K562 (cell line): ENCODE data around the gene ANKLE1. TPM values are rescaled to one million over a fixed set of nuclear protein-coding genes. Genes with fewer than 3 reads are reported as not detected.
A peak's percentile ranks its signal among the peaks of the same experiment; 100 is the strongest.

Experiments used
- BRD4 ChIP-seq: fragments of 200-600 bp; sonication (generic); IDR thresholded peaks from 2 replicates; pipeline ENCODE4 v1.6.1; 2017; ENCODE audit warnings: inconsistent platforms
- ELF4 ChIP-seq: fragments of 450-650 bp; formaldehyde crosslinking; IDR thresholded peaks from 2 replicates; pipeline ENCODE4 v1.4.0; 2022; ENCODE audit warnings: missing genetic modification characterization
- GTF2A2 ChIP-seq: IDR thresholded peaks from 2 replicates; pipeline ENCODE4 v1.6.1; 2016; ENCODE audit warnings: mild to moderate bottlenecking, missing genetic modification characterization, missing compliant biosample characterization
- MEF2A ChIP-seq: IDR thresholded peaks from 2 replicates; pipeline ENCODE4 v1.6.1; 2011; ENCODE audit warnings: low read depth, mild to moderate bottlenecking, low read length, moderate library complexity; ENCODE audit not compliant: control insufficient read depth
- NEUROD1 ChIP-seq: fragments of 150-350 bp; IDR thresholded peaks from 2 replicates; pipeline ENCODE4 v1.6.1; 2014; ENCODE audit warnings: borderline replicate concordance, low read length, low read depth; ENCODE audit not compliant: partially characterized antibody
- NFIC ChIP-seq: fragments of 450-650 bp; IDR thresholded peaks from 2 replicates; pipeline ENCODE4 v1.6.1; 2017; ENCODE audit warnings: mild to moderate bottlenecking, inconsistent platforms
- PRPF4 ChIP-seq: fragments of 200-400 bp; formaldehyde crosslinking; IDR thresholded peaks from one replicate; pipeline ENCODE4 v1.6.1; 2017; ENCODE audit warnings: low read length, low read depth, mild to moderate bottlenecking; ENCODE audit not compliant: insufficient read depth, poor library complexity, severe bottlenecking
- PYGO2 ChIP-seq: fragments of 450-650 bp; IDR thresholded peaks from 2 replicates; pipeline ENCODE4 v1.6.1; 2016; ENCODE audit warnings: mild to moderate bottlenecking, missing genetic modification characterization, moderate library complexity, missing compliant biosample characterization
- TBL1XR1 ChIP-seq, 2 experiments: IDR thresholded peaks; 2 replicates each; pipeline ENCODE4 v1.6.1; 2012; ENCODE audit warnings: improper control_type of control experiment in 2 of 2, low read length in 2 of 2, mild to moderate bottlenecking in 1 of 2
- TEAD4 ChIP-seq, 2 experiments: sonication (generic) in 1 of 2; formaldehyde crosslinking in 1 of 2; IDR thresholded peaks; 2 replicates each; pipeline versions ENCODE4 v1.6.1 to v1.8.0; 2012 to 2022; ENCODE audit warnings: borderline replicate concordance in 1 of 2, inconsistent platforms in 1 of 2, low read length in 1 of 2, mild to moderate bottlenecking in 1 of 2, missing genetic modification reagents in 1 of 2
- THAP7 ChIP-seq: fragments of 250-450 bp; sonication (Bioruptor Pico); IDR thresholded peaks from 2 replicates; pipeline ENCODE4 v1.5.0; 2021
- YY1 ChIP-seq, 3 experiments: IDR thresholded peaks; 2 replicates each; pipeline ENCODE4 v1.6.1; 2011; ENCODE audit warnings: low read length in 2 of 3, mild to moderate bottlenecking in 2 of 3, moderate library complexity in 2 of 3, borderline replicate concordance in 1 of 3, control low read depth in 1 of 3, low read depth in 1 of 3; ENCODE audit not compliant: insufficient read depth in 3 of 3, insufficient replicate concordance in 2 of 3, control insufficient read depth in 1 of 3, insufficient read length in 1 of 3; ENCODE audit errors: extremely low read depth in 1 of 3
- ZBTB34 ChIP-seq: fragments of 250-450 bp; sonication (Bioruptor Pico); IDR thresholded peaks from 2 replicates; pipeline ENCODE4 v1.8.0; 2021; ENCODE audit warnings: mild to moderate bottlenecking, moderate library complexity
- ZBTB40 ChIP-seq, 2 experiments: fragments of 450-650 bp in 1 of 2; sonication (generic) in 1 of 2; formaldehyde crosslinking in 1 of 2; IDR thresholded peaks; 2 replicates each; pipeline versions ENCODE4 v1.7.1 to v1.9.0; 2016 to 2022; ENCODE audit warnings: inconsistent platforms in 1 of 2, mild to moderate bottlenecking in 1 of 2, missing genetic modification reagents in 1 of 2
- ZNF707 ChIP-seq: fragments of 250-450 bp; sonication (Bioruptor Pico); conservative IDR thresholded peaks from 2 replicates; pipeline ENCODE4 v1.8.0; 2022; ENCODE audit warnings: inconsistent platforms, mild to moderate bottlenecking, moderate library complexity
- ZNF77 ChIP-seq: fragments of 250-450 bp; sonication (Bioruptor Pico); IDR thresholded peaks from 2 replicates; pipeline ENCODE4 v1.5.0; 2020
- polyA plus RNA-seq, 8 experiments: library from polyadenylated mRNA; depleted of rRNA in 4 of 8; stranded (reverse) in 5 of 8; unstranded in 3 of 8; fragments of >200 nt; fragmentation: Nextera tagmentation in 2 of 8; fragmentation: Illumina TruSeq in 1 of 8; extraction: Ambion mirVana in 2 of 8; extraction: Trizol in 1 of 8; gene quantifications; 2 replicates each; pipeline versions ENCODE4 v1.2.1 to v1.2.3, GENCODE V29; 2011 to 2014; ENCODE audit warnings: inconsistent platforms in 1 of 8, missing spikeins in 1 of 8
- total RNA-seq, 7 experiments: library from RNA; depleted of rRNA in 6 of 7; stranded (reverse); fragments of >200 nt in 6 of 7; fragmentation: Illumina TruSeq in 2 of 7; extraction: Trizol in 2 of 7; gene quantifications; 2 replicates each; pipeline versions ENCODE4 v1.2.1 to v1.2.3, GENCODE V29; 2011 to 2021; ENCODE audit warnings: low replicate concordance in 1 of 7

Gene ANKLE1
- total and polyA plus RNA-seq, 9 of the 15 experiments (the other 6 are each of a cell fraction or from before 2014, with no cell fraction given) = 0.63 to 9.2 (median 2.9) TPM

- TF ChIP-seq ZBTB34 (CRISPR knock-in tag) = no peak
- no peak for TF ChIP-seq PYGO2 (tag)
- no peak for TF ChIP-seq THAP7
- TF ChIP-seq NEUROD1 = peak; percentile 47
- no peak for TF ChIP-seq ZBTB40 (IDR thresholded peaks at IDR 0.05)
- TF ChIP-seq ZBTB40 (CRISPR knock-in tag; IDR thresholded peaks at IDR 0.05) = no peak
- no peak for TF ChIP-seq TBL1XR1 (IDR thresholded peaks at IDR 0.05; ENCODE audit: low read length in 2 of 2)
- no peak for TF ChIP-seq BRD4
- no peak for TF ChIP-seq ZNF707 (CRISPR knock-in tag)
- no peak for TF ChIP-seq ELF4 (CRISPR knock-in tag)
- no peak for TF ChIP-seq MEF2A
- no peak for TF ChIP-seq YY1 (IDR thresholded peaks at IDR 0.05; ENCODE audit: borderline replicate concordance in 1 of 3, control insufficient read depth in 1 of 3, extremely low read depth in 1 of 3, insufficient read depth in 3 of 3, insufficient read length in 1 of 3, insufficient replicate concordance in 2 of 3, low read depth in 1 of 3, low read length in 2 of 3)
- TF ChIP-seq TEAD4 (IDR thresholded peaks at IDR 0.05; ENCODE audit: low read length) = no peak
- no peak for TF ChIP-seq TEAD4 (CRISPR knock-in tag; IDR thresholded peaks at IDR 0.05; ENCODE audit: borderline replicate concordance)
- no peak for TF ChIP-seq NFIC
- TF ChIP-seq PRPF4 = no peak
- no peak for TF ChIP-seq ZNF77 (CRISPR knock-in tag)
- TF ChIP-seq GTF2A2 (tag) = no peak
Observed at GRCh38 chr19:17289489-17289888, 7.8 kb downstream of the ANKLE1 start (continued).
